Astrocyte of the spinal cord (primary cell): ENCODE data around the gene DNAJC2.
"Not testable (repeated sequence)": the region's sequence is repeated elsewhere in the genome, so short reads cannot be mapped to it uniquely, and the experiment has no call there.

Source experiments
- DNase-seq: peaks from one replicate; pipeline ENCODE4 v3.0.0; 2011; ENCODE audit warnings: low read depth, low spot score
- H3K4me3 ChIP-seq: 2 replicates; pipeline ENCODE4 v1.5.1; 2011; ENCODE audit warnings: low read depth, mild to moderate bottlenecking, low read length, moderate library complexity
- in situ Hi-C: cut with HindIII; loops from 2 replicates; pipeline ENCODE4 v1.10.0; 2017; ENCODE audit warnings: low sequenced_read_pairs
- TF ChIP-seq, protein P1 (sequence below): IDR thresholded peaks from 2 replicates; pipeline ENCODE4 v1.5.1; 2012; ENCODE audit warnings: low read depth, mild to moderate bottlenecking, low read length, inconsistent platforms

DNAJC2 gene

DNA sequence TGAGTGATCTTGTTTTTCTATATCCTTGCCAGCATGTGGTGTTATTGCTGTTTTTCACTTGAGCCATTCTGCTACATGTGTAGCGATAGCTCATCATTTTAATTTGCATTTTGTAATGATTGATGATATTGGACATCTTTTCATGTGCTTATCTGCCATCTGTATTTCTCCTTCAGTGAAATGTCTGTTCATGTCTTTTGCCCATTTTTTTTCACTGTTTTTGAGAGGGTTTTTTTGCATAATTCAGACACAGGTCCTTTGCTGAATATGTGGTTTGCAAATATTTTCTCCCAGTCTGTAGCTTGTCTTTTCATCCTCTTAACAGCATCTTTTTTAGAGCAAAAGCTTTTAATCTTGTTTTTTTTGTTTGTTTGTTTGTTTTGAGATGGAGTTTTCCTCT is 51.0 kb downstream of the DNAJC2 start:
- DNase-seq, result no peak
- TF ChIP-seq, protein P1, sequence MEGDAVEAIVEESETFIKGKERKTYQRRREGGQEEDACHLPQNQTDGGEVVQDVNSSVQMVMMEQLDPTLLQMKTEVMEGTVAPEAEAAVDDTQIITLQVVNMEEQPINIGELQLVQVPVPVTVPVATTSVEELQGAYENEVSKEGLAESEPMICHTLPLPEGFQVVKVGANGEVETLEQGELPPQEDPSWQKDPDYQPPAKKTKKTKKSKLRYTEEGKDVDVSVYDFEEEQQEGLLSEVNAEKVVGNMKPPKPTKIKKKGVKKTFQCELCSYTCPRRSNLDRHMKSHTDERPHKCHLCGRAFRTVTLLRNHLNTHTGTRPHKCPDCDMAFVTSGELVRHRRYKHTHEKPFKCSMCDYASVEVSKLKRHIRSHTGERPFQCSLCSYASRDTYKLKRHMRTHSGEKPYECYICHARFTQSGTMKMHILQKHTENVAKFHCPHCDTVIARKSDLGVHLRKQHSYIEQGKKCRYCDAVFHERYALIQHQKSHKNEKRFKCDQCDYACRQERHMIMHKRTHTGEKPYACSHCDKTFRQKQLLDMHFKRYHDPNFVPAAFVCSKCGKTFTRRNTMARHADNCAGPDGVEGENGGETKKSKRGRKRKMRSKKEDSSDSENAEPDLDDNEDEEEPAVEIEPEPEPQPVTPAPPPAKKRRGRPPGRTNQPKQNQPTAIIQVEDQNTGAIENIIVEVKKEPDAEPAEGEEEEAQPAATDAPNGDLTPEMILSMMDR, result no peak
- in situ Hi-C loops, result no loop called here
- H3K4me3 ChIP-seq, result no peak overlapping the region

DNA sequence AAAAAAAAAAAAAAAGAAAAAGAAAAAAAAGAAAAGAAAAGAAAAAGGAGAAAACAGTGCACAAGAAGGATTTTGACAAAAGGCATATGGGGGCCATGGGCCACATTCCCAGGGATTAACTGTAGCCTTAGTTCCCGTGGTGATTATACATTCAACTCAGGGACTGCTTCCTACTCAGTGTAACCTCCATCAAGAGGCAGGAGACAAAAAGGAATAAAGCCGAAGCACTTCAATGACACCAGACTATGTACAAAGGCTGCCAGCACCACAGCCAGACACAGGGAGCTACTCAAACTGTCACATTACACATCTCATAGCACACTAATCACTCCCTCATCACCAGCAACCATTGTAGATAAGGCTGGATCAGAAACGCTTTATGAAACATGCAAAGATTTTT is 52.4 kb downstream of the DNAJC2 start:
- in situ Hi-C loops, result no loop called here
- DNase-seq, result no peak
- TF ChIP-seq, protein P1, result no peak
- no peak overlapping the region for H3K4me3 ChIP-seq

DNA sequence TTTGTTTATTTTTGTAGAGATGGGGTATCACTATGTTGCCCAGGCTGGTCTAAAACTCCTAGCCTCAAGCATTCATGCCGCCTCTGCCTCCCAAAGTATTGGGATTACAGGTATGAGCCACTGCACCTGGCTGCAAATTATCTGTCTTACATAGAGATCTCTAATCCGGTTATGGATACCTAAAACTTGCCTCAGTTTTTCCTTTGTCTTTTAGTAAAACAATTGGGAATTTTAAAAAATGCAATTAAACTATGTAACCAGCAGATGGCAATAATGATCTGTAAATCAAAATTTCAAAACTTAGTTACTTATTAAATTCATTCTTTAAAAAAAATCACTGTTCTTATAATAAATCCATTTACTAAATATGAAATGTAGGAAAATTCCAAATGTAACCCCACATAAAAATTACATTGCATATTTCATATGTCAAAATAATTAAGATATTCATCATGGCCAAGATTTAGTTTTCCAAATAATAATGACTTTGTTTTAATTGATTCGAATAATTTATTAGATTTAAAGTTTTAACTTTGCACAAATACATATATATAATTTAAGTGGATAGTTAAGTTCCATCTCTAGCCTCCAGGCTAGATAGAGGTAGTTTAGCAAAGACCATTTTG is 61.7 kb downstream of the DNAJC2 start:
- in situ Hi-C loops, DNase-seq, H3K4me3 ChIP-seq: not testable (repeated sequence)

DNA sequence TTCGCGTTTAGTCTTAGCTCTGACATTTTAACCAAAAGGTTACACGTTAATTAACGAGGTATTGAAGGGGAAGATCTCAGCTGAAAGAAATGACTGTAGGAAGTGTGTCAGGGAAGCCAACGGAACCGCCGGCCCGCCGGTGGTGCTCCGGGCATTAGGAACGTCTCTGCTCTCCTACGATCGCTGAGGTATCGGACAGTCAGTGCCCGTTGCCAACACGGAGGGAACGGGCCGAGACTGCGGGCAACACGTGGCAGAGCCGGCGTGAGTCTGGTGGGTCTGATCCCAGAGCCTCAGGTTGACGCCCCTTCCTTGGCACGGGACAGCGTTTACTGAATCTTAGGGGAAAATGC is 63.8 kb downstream of the DNAJC2 start:
- H3K4me3 ChIP-seq, result peak overlapping the region; percentile 57
- DNase-seq, result peak; percentile 4
- in situ Hi-C loops, result not testable (repeated sequence)

GRCh38 chr7:103279963-103280802 is 64.4 kb downstream of the DNAJC2 start:
- peak; percentile 56 for DNase-seq
- in situ Hi-C loops, result not testable (repeated sequence)
- peak overlapping the region; percentile 57 for H3K4me3 ChIP-seq

DNA sequence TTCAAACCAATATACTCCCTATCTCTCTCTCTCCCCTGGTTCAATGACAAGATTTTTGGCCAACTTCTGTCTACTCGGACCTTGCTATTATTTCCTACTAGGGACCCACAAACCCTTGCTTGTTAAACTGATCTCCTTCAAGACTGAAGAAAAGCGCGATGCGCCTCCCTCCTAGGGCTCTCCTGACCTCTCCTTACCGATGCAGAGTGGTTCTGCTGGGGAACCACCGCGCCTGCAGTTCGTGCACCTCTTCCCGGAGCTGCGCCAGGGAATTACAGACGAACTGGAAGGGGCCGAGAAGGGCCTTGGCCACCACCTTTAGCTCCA is 65.0 kb downstream of the DNAJC2 start:
- in situ Hi-C loops, result not testable (repeated sequence)
- H3K4me3 ChIP-seq, result peak overlapping the region; percentile 57
- DNase-seq, result peak; percentile 15

- H3K4me3 ChIP-seq, DNase-seq, in situ Hi-C loops: not testable (repeated sequence)
These were observed 66.4 kb downstream of the DNAJC2 start for GRCh38 chr7:103278195-103278594.

GRCh38 chr7:103274867-103275266 is 69.7 kb downstream of the DNAJC2 start:
- DNase-seq, H3K4me3 ChIP-seq, in situ Hi-C loops: not testable (repeated sequence)

GRCh38 chr7:103273374-103273773 is 71.2 kb downstream of the DNAJC2 start:
- H3K4me3 ChIP-seq, DNase-seq, in situ Hi-C loops: not testable (repeated sequence)

DNA sequence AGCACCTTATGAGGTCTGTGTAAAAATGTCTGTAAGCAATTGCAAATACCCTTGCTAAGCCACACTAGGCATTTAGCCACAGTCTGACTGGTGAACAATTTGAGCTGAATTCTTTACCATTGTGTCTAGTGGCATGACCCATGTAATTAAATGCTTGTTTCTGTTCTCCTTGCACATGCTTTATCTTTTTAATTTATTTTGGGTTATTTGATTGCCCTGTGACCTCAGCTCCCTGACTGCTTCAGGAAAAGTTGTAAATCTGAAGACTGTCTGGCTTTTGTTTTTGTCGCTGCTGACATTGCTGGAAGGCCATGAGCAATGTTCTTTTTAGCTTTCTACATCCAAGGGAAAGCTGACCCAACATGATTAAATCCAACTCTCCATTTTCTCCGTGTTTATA is 78.3 kb downstream of the DNAJC2 start:
- H3K4me3 ChIP-seq, DNase-seq, in situ Hi-C loops: not testable (repeated sequence)

DNA sequence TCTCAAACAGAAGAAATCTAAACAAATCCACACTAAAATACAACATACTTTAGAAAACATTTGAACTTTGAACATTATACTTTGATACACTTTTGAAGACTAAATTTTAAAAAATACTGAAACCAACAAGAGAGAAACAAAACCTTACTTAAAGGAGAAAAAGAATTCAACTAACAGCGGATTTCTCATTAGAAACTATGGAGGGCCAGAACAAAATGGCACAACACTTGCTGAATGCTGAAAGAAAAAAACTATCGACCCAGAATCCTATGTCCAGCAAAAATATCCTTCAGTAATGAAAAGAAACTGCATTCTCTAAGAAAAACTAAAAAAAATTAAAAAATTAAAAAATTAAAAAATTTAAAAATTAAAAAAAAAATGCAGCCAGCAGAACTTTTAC is 80.5 kb downstream of the DNAJC2 start:
- DNase-seq, in situ Hi-C loops, H3K4me3 ChIP-seq: not testable (repeated sequence)
